Activated naive CD4-positive, alpha-beta T cell treated with anti-CD3 and anti-CD28 coated beads, Interleukin-2, amount 50 U/mL, for 72 hours (primary cell): ENCODE measurements around the gene NREP. TPM values are rescaled to one million over a fixed set of nuclear protein-coding genes. Genes with fewer than 3 reads are reported as not detected.

ENCODE experiments used
- ATAC-seq, 2 donors: fragments of 150-1000 bp; cut with Tn5 transposase; 2 replicates each; pipeline ENCODE4 v1.10.0; 2021; ENCODE audit warnings: mild to moderate bottlenecking in 2 of 2, moderate library complexity in 2 of 2
- DNase-seq, 2 donors: peaks; one replicate each; pipeline ENCODE4 v3.0.0; 2021 to 2022; ENCODE audit warnings: low spot score in 2 of 2
- H3K27ac Mint-ChIP-seq, 2 donors: one replicate each; pipeline ENCODE4 v1.8.0; 2022; ENCODE audit warnings: mild to moderate bottlenecking in 2 of 2, mixed read lengths in 2 of 2
- H3K36me3 Mint-ChIP-seq, 2 donors: one replicate each; pipeline ENCODE4 v1.8.0; 2022; ENCODE audit warnings: mixed read lengths in 2 of 2
- H3K9me3 Mint-ChIP-seq, 2 donors: one replicate each; pipeline ENCODE4 v1.8.0; 2022; ENCODE audit warnings: mixed read lengths in 2 of 2
- total RNA-seq, 2 donors: library from RNA; stranded (reverse); gene quantifications; one replicate each; pipeline ENCODE4 v1.2.3, GENCODE V29; 2022

The NREP gene
- total RNA-seq, 2 donors from 2014 or later = 7.7 to 28.7 TPM

DNA sequence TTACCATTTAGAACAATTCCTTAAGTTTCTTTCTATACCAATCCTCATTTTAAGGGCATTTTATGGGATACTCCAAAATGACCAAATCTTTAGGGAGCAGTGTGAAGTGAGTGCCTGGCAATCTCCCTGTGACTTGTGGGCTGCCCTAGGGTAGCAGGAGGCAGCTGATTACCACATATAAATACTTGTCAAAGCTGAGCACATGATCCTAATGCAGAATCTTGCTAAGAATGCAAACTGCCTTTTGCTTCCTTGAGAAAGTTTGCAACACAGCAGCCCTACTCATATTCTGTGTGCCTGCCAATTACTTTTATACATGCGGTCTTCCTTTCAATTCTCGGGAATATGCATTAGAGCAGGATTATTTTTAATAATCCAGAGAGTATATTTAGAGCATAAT, 18.2 kb upstream of the NREP start:
- Mint-ChIP-seq H3K27ac (no peak overlapping the region), H3K9me3 (no peaks in the 10 kb centered on the region), H3K36me3 (no peaks in the 10 kb centered on the region)
- ATAC-seq (no peak), DNase-seq (no peak)

DNA sequence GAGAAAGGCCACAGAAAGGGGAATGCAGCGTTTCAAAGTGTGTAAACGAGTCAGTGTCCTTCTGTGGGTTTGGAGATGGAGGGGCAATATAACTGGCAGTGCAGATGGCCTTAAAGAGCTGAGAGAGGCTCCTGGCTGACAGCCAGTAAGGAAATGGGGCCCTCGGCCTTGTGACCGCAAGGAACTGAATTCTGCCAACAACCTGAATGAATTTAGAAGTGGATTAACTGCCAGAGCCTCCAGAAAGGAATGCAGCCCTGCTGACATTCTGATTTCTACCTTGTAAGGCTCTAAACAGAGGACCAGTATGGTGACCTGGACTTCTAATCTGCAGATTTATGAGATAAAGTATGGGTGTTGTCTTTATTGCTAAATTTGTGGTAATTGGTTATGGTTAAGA, 17.5 kb upstream of the NREP start:
- DNase-seq (no peak), ATAC-seq (no peak)
- Mint-ChIP-seq H3K36me3 (no peaks in the 10 kb centered on the region), H3K27ac (no peak overlapping the region), H3K9me3 (no peaks in the 10 kb centered on the region)

DNA sequence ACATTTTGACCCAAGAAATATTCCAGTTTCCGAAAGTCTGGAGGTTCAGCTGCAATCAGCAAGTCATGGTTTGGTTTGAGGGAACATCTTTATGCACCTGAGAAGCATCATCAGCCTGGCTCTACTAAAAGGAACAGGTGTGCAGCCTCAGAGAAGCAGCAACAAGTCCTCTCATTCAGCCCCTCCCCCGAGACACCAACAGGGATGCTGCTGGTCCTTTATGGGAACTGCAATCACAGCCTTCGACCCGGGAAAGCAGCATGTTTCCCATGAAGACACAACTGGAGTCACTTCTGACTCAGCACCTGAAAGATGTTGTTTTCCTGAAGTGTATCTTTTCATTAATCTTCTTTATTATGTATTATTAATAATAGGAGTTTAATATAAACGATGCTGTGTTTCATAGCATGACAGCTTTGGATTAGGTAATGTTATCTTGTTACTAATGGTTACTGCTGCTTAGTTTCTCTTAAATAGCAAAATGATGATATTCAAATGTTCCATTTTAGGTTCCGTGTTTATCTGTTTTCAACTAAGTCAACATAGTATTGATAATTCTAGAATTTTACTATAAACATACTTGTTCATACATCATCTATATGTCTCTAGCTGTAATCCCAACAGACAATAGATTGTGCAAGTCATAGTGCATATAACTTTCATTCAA, 15.6 kb upstream of the NREP start:
- ATAC-seq (no peak), DNase-seq (no peak)
- Mint-ChIP-seq H3K9me3 (no peaks in the 10 kb centered on the region), H3K36me3 (no peaks in the 10 kb centered on the region), H3K27ac (no peak overlapping the region)

DNA sequence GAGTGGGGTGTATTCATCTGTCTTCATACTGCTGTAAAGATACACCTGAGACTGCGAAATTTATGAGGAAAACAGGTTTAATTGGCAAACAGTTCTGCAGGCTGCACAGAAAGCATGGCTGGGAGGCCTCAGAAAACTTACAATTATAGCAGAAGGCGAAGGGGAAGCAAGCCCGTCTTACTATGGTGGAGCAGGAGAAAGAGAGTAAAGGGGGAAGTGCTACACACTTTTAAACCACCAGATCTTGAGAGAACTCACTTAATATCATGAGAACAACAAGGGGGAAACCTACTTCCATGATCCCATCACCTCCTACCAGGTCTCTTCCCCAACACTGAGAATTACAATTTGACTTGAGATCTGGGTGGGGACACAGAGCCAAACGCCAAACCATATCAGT, 12.5 kb upstream of the NREP start:
- Mint-ChIP-seq H3K9me3 (no peaks in the 10 kb centered on the region), H3K36me3 (no peaks in the 10 kb centered on the region), H3K27ac (no peak overlapping the region)
- no peak for DNase-seq
- ATAC-seq = no peak

DNA sequence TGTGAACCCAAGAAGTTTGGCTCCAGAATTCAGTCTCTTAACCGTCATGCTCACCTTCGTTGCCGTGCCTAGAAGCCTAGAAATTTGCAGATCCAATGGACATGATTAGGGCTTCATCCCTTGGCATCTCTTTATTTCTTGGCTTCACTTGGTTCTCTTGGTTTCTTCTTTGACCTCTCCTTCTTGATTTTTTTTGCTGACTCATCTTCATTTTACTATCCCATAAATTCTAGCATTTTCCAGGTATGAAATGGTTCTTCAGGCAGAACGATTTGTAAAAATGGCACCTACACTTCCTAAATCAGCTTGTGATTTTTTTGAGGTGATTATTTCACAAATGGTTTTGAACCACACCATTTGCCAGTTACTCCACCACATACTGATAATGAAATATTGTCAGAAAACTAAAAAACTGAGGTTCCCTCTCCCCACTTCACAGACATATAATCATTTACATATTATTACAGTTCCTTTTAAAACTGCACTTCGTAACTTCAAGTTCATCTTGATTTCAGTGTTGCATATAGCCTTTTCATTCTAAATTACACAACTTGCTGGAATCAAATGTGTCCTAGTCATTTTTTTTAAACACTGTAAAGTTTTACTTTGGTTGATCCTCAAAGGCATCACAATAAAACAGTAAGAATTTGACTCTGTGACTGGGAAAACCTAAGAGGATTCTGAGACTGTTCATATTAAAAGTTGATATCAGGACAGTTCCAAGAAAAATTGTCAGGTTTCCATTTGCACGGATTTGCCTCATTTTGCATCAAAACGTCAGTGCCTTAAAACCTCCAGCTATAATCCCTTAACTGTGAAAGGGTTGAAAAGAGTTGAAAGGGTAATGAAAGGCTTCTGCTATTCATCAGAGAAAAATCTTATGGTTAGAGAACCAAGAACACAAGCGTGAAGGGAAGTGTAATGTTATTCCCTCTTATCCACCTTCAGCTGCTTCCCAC, 8.9 kb upstream of the NREP start:
- Mint-ChIP-seq H3K36me3 (no peaks in the 10 kb centered on the region), H3K27ac (no peak overlapping the region), H3K9me3 (no peaks in the 10 kb centered on the region)
- no peak for ATAC-seq
- no peak for DNase-seq

DNA sequence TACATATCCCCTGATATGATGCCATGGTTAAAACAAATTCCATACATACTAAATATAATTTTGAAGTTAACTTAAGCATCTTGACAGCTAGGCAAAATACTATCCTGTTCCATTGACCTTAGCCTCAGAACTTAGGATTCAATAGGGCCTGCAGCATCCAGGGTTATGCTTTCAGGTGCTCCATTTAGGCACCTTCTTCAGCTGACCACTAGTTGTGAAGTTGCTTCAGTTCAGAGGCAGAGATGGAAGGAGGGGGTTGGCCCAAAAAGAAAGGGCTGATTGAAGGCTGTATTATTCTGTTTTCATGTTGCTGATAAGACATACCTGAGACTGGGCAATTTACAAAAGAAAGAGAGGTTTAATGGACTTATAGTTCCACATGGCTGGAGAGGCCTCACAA, 7.0 kb upstream of the NREP start:
- no peaks in the 10 kb centered on the region for H3K36me3 Mint-ChIP-seq
- no peak overlapping the region for H3K27ac Mint-ChIP-seq
- H3K9me3 Mint-ChIP-seq = no peaks in the 10 kb centered on the region
- DNase-seq = no peak
- ATAC-seq = no peak

DNA sequence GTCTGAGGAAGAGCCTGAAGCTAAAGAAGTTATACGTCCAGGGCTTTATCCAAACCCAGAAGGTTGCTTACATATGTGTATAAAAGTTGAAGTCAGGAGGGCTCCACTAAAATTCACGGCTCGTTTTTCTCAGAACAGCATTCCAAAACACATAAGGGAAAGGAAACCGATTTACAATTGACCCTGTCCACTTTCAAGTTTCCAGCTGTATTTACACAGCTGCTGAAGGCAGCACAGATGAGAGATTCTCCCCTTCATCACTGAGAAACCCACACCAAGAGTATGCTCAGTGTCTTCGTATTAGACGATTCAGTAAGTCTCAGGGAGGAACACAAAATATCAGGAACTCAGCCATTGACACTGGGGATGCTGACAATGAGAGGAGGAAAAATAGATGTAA, 5.9 kb upstream of the NREP start:
- no peaks in the 10 kb centered on the region for H3K9me3 Mint-ChIP-seq
- no peak overlapping the region for H3K27ac Mint-ChIP-seq
- no peak for ATAC-seq
- DNase-seq = no peak
- no peaks in the 10 kb centered on the region for H3K36me3 Mint-ChIP-seq

DNA sequence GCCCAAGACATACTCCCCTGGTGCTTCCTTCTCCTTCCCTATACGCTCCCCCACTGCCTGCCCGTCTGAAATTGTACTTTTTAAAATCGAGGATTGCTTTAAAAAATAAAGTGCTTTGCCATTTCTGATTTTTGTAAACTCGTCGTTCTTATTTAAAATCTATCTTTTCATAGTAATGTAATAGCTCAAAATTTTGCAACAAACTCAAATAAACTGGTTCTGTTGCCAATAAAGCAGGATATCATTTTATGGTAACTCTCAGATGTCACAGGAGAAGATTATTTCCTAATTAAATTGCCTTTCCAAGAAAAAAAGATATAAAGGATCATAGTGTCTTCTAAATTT, 1.3 kb upstream of the NREP start:
- Mint-ChIP-seq H3K9me3 (no peaks in the 10 kb centered on the region), H3K27ac (peak overlapping the region; percentile 53 to 89), H3K36me3 (no peaks in the 10 kb centered on the region)
- no peak for ATAC-seq
- no peak for DNase-seq

DNA sequence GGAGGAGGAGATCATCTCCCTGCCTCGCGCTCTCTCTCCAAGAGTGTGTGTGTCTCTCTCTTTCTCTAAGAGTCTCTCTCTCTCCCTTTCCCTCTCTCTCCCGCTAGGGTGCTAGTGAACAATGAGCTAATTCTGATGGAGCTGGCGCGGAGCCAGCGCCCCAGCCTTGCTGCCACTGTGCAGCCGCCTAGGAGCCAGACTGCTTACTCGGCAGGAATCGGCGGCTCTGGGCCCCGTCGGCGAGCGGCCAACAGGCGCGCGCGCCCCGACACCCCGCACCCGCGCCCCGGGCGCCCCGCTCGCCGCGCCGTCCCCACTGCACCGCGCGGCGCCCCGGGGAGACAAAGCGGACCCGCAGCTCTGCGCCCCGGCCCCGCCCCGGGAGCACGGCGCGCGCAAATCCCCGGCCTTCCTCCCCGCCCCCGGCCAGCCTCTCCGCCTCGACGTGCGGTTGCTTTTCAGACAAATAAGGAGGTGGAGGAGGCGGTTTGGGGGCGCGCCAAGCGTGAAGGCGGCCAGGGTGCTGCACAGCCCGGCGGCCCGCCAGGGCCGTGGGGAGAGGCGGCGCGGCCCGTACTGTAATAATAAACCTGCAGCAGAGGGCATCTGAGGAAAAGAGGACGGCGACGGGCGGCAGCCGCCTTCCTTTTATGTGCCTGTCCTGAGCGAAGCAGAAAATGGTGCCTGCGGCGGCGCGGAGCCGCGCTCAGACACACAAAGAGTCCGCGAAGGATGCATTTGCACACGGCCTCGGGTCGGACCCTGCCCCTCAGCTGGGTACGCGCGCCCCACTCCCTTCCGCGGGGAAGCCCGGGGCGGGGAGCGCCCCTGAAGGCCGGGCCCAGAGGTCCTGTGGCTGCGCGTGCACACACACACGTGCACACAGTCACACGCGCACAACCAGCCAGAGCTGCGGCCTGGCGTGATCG, 625 bp upstream of the NREP start:
- Mint-ChIP-seq H3K9me3 (no peaks in the 10 kb centered on the region), H3K27ac (peak overlapping the region; percentile 56 to 75), H3K36me3 (no peaks in the 10 kb centered on the region)
- ATAC-seq (peak; percentile 87 to 91), DNase-seq (peak; percentile 83 to 84)

DNA sequence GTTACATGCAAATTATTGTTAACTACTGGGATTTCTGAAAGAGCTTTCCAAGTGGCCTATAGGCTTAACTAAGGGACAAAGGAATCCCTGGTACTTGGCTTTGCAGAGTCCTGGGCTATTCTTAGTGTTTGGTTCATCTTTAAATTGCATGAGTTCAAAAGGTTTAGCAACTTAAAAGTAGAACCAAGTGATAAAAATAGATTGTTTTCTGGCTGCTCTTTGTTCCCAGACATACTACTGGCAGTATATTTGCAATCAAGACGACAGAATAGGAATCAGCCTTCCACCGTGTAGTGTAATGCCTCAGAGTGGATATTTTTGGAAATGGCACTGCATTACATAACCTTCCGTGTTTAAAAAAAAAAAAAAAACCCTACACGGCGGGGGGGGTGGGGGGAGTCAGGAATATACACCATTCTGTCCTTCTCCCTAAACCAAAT, 1.0 kb downstream of the NREP start:
- Mint-ChIP-seq H3K27ac (peak overlapping the region in 1 of 2 donors; percentile 56), H3K9me3 (no peaks in the 10 kb centered on the region), H3K36me3 (no peaks in the 10 kb centered on the region)
- DNase-seq (no peak), ATAC-seq (no peak)

DNA sequence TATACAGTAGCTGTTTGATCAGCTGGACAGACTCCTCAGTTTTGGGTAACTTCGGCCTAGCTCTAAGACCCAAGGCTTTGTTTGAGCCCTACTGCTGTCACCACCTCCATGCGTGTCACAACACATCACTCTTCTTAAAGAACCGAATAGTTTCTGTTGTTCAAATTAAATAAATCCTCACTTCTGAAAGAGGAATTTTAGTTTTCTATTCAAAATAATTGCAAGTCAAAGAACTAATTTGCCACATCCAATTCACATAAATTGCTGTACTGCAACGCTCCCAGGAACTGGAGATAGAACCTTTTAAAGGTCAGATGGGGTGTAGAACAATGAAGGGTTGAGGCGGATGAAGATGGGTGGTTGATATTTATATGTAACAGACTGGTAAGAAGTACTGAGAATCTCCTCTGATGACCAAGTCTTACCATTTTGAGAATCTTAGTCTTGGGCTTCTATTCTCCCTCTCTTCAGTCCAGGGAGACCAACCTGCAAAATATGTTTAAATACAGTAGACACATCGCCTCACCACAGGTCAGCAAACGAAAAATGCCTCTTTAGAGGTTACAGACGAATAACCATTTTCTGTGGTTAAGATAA, 1.6 kb downstream of the NREP start:
- Mint-ChIP-seq H3K36me3 (no peaks in the 10 kb centered on the region), H3K9me3 (no peaks in the 10 kb centered on the region), H3K27ac (no peak overlapping the region)
- ATAC-seq (no peak), DNase-seq (no peak)

DNA sequence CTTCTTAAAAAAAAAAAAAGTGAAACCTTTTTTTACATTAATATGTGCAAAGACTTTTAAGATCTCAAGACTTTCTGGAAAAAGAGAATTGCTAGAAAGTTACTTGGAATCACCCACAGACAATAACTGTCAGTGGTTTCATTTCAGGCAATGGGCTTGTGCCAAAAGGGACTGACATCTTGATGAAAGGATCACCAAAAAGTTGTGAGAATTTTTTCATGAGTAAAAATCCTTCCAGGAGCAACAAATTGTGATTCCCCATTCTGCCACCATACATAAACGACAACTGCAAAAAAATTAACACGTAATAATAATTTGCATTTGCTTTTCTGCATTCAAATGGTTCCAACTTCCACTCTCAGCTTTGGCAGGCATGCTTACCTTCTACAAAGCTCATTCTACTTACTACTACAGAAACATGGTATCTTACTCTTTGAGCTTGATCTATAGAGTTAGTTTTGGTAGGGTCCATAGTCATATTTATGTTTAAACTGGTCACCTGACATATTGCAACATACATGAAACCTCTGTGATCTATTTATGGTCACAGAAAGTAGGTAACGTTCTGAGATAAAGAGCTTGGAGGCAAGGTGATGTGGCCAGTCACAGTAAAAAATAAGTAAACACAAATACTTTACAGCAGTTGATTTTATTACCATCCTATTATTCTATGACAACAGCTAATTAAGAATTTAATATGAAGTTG, 3.0 kb downstream of the NREP start:
- ATAC-seq = no peak
- H3K9me3 Mint-ChIP-seq = no peaks in the 10 kb centered on the region
- no peaks in the 10 kb centered on the region for H3K36me3 Mint-ChIP-seq
- H3K27ac Mint-ChIP-seq = no peak overlapping the region
- no peak for DNase-seq

DNA sequence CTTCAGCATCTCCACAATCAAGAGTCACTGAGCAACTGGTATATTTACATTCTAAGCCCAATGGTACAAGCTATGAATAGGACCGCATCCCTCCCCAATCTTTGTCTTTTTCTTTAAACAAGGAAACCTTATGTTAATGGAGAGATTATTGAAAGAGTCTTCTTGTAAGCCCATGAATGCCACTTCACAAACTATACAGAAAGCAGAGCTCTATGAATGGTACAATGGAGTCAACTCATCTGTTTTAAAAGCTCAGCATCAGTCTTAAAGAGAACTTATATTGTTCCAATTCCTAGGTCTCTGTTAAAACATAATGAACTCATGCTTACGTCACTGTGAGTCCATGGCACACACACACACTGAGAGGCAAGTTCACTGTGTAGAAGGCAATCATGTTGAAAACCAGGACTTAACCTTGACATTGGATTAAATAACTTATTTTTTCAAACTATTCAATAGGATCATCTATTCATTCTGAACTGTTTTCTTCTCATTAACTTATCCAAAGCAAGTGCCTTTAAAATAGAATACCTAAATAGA, 4.5 kb downstream of the NREP start:
- peaks cover 5 to 6% of the 10 kb centered on the region in 2 donors for H3K36me3 Mint-ChIP-seq
- no peak for ATAC-seq
- no peaks in the 10 kb centered on the region for H3K9me3 Mint-ChIP-seq
- H3K27ac Mint-ChIP-seq = no peak overlapping the region
- DNase-seq = no peak

DNA sequence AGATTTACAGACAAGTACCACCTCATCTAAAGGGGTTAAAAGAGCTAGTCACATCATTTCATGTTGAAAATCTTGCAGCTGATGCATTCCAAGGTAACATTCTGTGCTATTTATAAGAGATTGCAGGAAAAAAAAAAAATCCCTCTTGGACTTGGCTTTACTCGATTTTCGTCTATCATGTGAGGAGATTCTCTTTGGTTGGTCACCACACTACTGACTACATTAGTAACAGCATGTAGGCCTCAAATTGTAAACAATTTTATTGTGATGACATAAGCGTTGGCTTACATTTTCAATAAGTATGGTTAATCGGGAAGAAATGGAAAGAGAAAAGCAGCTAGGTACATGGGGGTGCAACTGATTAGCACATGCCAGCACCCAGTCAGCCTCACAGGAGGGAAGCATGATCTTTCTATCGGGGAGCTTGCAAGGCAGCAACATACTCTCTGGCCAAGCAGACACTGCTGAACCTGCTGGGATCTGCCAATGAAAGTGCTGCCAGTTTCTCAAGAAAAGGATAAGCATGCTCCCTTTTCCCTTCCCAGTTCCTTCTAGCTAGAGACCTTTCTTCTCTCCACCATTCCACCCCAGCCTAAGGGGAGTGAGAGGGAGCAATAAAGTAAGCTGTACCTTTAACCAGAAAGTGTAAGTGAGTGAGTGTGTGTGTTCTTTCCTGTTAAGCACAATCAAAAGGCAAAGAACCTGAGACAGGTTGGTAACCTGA, 7.5 kb downstream of the NREP start:
- no peak overlapping the region for H3K27ac Mint-ChIP-seq
- no peaks in the 10 kb centered on the region for H3K9me3 Mint-ChIP-seq
- DNase-seq = no peak
- peaks cover 5 to 6% of the 10 kb centered on the region in 2 donors for H3K36me3 Mint-ChIP-seq
- ATAC-seq = no peak

DNA sequence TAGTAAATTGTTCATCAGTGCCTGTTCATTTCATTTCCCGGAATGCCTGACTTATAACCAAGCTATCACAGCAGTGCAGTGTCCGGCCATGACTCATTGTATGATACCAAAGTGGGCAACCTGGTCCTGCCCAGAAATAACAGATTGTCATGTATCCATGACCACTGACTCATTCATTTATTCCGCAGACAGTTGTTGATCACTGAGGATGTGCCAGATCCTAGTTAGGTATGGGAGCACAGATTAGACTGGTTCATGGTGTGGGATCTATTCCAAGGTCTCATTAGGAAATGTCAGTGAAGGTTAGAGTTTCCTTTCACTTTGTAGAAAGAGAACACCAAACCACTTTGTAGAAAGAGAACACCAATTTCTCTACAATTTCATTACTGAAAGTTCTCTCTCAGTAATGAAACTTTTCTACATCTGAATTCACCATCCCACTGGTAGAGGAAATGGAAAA, 8.7 kb downstream of the NREP start:
- no peak for DNase-seq
- peak overlapping the region in 1 of 2 donors; percentile 50 for H3K27ac Mint-ChIP-seq

More for the DNA sequence above, 8.7 kb downstream of the NREP start:
- Mint-ChIP-seq H3K36me3 (peaks cover 5 to 6% of the 10 kb centered on the region in 2 donors), H3K9me3 (no peaks in the 10 kb centered on the region)
- peak; percentile 55 to 83 for ATAC-seq
